Keratinocyte (primary cell): ENCODE measurements around the gene AP2A1. TPM values are rescaled to one million over a fixed set of nuclear protein-coding genes. Genes with fewer than 3 reads are reported as not detected.

Experiments used
- DNase-seq: peaks from one replicate; pipeline ENCODE4 v3.0.0-alpha.2; 2011; ENCODE audit warnings: low read depth, missing footprints, low spot score
- FAIRE-seq: peaks from 2 replicates; lab custom pipeline; 2011; peaks lifted over from hg19 to GRCh38; lab: Jason Lieb, UNC
- H2AFZ ChIP-seq: 2 replicates; pipeline ENCODE4 v1.6.0; 2012; ENCODE audit warnings: low read length, control low read depth, inconsistent platforms; ENCODE audit not compliant: control insufficient read depth
- H3K27ac ChIP-seq: 2 replicates; pipeline ENCODE4 v1.5.1; 2011; ENCODE audit warnings: low read length; ENCODE audit not compliant: control insufficient read depth, insufficient read depth
- H3K27me3 ChIP-seq: 3 replicates; pipeline ENCODE4 v1.6.0; 2011; ENCODE audit warnings: low read length; ENCODE audit not compliant: control insufficient read depth, insufficient read depth; ENCODE audit errors: extremely low read depth
- H3K36me3 ChIP-seq, 2 experiments: 2 replicates in 1 of 2; 3 replicates in 1 of 2; pipeline ENCODE4 v1.5.1; 2011; ENCODE audit warnings: low read length in 2 of 2, mild to moderate bottlenecking in 1 of 2; ENCODE audit not compliant: control insufficient read depth in 2 of 2, insufficient read depth in 2 of 2; ENCODE audit errors: extremely low read depth in 1 of 2
- H3K4me1 ChIP-seq: 3 replicates; pipeline ENCODE4 v1.5.1; 2011; ENCODE audit warnings: low read length; ENCODE audit not compliant: control insufficient read depth, insufficient read depth; ENCODE audit errors: extremely low read depth
- H3K4me2 ChIP-seq: 3 replicates; pipeline ENCODE4 v1.6.0; 2011; ENCODE audit warnings: low read depth, low read length; ENCODE audit not compliant: control insufficient read depth, insufficient read depth; ENCODE audit errors: extremely low read depth
- H3K4me3 ChIP-seq, 3 experiments: fragments of 200-600 bp in 1 of 3; sonication (generic) in 1 of 3; 2 replicates in 2 of 3; 3 replicates in 1 of 3; pipeline ENCODE4 v1.5.1; 2011 to 2016; ENCODE audit warnings: low read length in 3 of 3, mild to moderate bottlenecking in 3 of 3, control low read depth in 2 of 3, inconsistent platforms in 1 of 3, low read depth in 1 of 3, mixed read lengths in 1 of 3, mixed run types in 1 of 3, moderate library complexity in 1 of 3; ENCODE audit not compliant: control insufficient read depth in 2 of 3, insufficient read depth in 2 of 3; ENCODE audit errors: extremely low read depth in 1 of 3
- H3K79me2 ChIP-seq: 2 replicates; pipeline ENCODE4 v1.6.0; 2012; ENCODE audit warnings: low read length; ENCODE audit not compliant: control insufficient read depth, insufficient read depth
- H3K9ac ChIP-seq: 3 replicates; pipeline ENCODE4 v1.6.0; 2011; ENCODE audit warnings: low read length; ENCODE audit not compliant: control insufficient read depth, insufficient read depth; ENCODE audit errors: extremely low read depth
- H3K9me1 ChIP-seq: 3 replicates; pipeline ENCODE4 v1.6.0; 2011; ENCODE audit warnings: low read length; ENCODE audit not compliant: control insufficient read depth, insufficient read depth; ENCODE audit errors: extremely low read depth
- H3K9me3 ChIP-seq: 2 replicates; pipeline ENCODE4 v1.5.1; 2012; ENCODE audit warnings: low read depth, low read length; ENCODE audit not compliant: control insufficient read depth
- H4K20me1 ChIP-seq: 3 replicates; pipeline ENCODE4 v1.6.0; 2011; ENCODE audit warnings: low read length; ENCODE audit not compliant: control insufficient read depth, insufficient read depth; ENCODE audit errors: extremely low read depth
- EZH2 ChIP-seq: IDR thresholded peaks from one replicate; pipeline ENCODE4 v1.6.1; 2012; ENCODE audit warnings: inconsistent platforms, mild to moderate bottlenecking, low read length, moderate library complexity
- dilution Hi-C: fragments of 300-500 bp; cut with MboI; formaldehyde crosslinking; loops from one replicate; pipeline ENCODE4 v1.7.0; 2020; ENCODE audit warnings: low sequenced_read_pairs; ENCODE audit not compliant: extremely low pct_ligation_motif_present
- polyA plus RNA-seq, 5 experiments: library from polyadenylated mRNA; depleted of rRNA in 3 of 5; stranded (reverse) in 3 of 5; stranded (forward) in 1 of 5; unstranded in 1 of 5; fragments of >200 nt; gene quantifications; 1 replicate in 1 of 5; 2 replicates in 3 of 5; 3 replicates in 1 of 5; pipeline versions ENCODE4 v1.2.1 to v1.2.3, GENCODE V29; 2011 to 2012; ENCODE audit warnings: missing spikeins in 2 of 5, low read depth in 1 of 5, low replicate concordance in 1 of 5
- TF ChIP-seq, protein P1 (sequence below), 3 experiments: IDR thresholded peaks in 1 of 3; conservative IDR thresholded peaks in 1 of 3; optimal IDR thresholded peaks in 1 of 3; 2 replicates in 2 of 3; 3 replicates in 1 of 3; pipeline versions ENCODE3 to v1.5.1; 2011; ENCODE audit warnings: low read length in 3 of 3, mild to moderate bottlenecking in 3 of 3, moderate library complexity in 2 of 3, control low read depth in 1 of 3, inconsistent platforms in 1 of 3; ENCODE audit not compliant: insufficient read depth in 2 of 3; ENCODE audit errors: extremely low read depth in 1 of 3

AP2A1 gene
- polyA plus RNA-seq, 1 donor (not counting 4 experiments of a cell fraction or from before 2014, with no cell fraction given), result 36.7 TPM

GRCh38 chr19:49770529-49770928 lies 3.7 kb downstream of the AP2A1 start:
- peaks cover 23% of the 10 kb centered on the region for H3K4me1 ChIP-seq
- peaks cover 3 to 6% of the 10 kb centered on the region in 2 experiments for H3K36me3 ChIP-seq
- no peak overlapping the region for H2AFZ ChIP-seq
- peaks cover 4% of the 10 kb centered on the region for H4K20me1 ChIP-seq
- dilution Hi-C loops, result no loop called here
- H3K79me2 ChIP-seq, result peaks cover 61% of the 10 kb centered on the region
- no peaks in the 10 kb centered on the region for H3K9me3 ChIP-seq
- TF ChIP-seq, protein P1, sequence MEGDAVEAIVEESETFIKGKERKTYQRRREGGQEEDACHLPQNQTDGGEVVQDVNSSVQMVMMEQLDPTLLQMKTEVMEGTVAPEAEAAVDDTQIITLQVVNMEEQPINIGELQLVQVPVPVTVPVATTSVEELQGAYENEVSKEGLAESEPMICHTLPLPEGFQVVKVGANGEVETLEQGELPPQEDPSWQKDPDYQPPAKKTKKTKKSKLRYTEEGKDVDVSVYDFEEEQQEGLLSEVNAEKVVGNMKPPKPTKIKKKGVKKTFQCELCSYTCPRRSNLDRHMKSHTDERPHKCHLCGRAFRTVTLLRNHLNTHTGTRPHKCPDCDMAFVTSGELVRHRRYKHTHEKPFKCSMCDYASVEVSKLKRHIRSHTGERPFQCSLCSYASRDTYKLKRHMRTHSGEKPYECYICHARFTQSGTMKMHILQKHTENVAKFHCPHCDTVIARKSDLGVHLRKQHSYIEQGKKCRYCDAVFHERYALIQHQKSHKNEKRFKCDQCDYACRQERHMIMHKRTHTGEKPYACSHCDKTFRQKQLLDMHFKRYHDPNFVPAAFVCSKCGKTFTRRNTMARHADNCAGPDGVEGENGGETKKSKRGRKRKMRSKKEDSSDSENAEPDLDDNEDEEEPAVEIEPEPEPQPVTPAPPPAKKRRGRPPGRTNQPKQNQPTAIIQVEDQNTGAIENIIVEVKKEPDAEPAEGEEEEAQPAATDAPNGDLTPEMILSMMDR (optimal IDR thresholded peaks at IDR 0.05 in 1 of 3, IDR thresholded peaks at IDR 0.05 in 1 of 3, conservative IDR thresholded peaks at IDR 0.05 in 1 of 3; ENCODE audit: extremely low read depth in 1 of 3, insufficient read depth in 2 of 3, low read length in 3 of 3), result no peak
- TF ChIP-seq EZH2, result no peak
- H3K4me2 ChIP-seq, result no peak overlapping the region
- DNase-seq, result no peak
- no peak overlapping the region for H3K9ac ChIP-seq
- H3K9me1 ChIP-seq, result peaks cover 6% of the 10 kb centered on the region
- no peak overlapping the region for H3K27ac ChIP-seq
- H3K27me3 ChIP-seq, result no peaks in the 10 kb centered on the region
- FAIRE-seq, result no peak
- H3K4me3 ChIP-seq, result no peak overlapping the region

DNA sequence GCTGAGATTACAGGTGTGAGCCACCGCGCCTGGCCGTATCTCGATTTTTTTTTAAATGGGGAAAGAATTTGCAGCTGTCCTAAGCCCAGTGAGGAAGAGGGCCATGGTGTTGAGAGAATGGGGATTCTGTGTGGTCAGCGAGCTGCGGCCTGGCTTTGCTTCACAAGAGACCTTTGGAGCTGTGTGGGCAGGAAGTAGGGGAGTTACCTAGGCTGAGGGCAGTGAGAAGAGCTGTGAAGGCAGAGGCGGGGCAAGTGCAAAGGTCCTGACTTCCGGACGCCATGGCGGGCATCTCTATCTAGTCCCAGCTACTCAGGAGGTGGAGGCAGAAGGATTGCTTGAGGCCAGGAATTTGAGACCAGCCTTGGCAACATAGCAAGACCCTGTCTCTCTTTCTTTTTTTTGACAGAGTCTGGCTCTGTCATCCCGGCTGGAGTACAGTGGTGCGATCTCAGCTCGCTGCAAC lies 4.9 kb downstream of the AP2A1 start:
- no peak for FAIRE-seq
- no peak for DNase-seq
- no peak for TF ChIP-seq EZH2
- TF ChIP-seq, protein P1 (optimal IDR thresholded peaks at IDR 0.05 in 1 of 3, IDR thresholded peaks at IDR 0.05 in 1 of 3, conservative IDR thresholded peaks at IDR 0.05 in 1 of 3; ENCODE audit: extremely low read depth in 1 of 3, insufficient read depth in 2 of 3, low read length in 3 of 3), result no peak
- H3K4me3 ChIP-seq, result no peak overlapping the region
- peaks cover 18% of the 10 kb centered on the region for H3K4me1 ChIP-seq
- peaks cover 9% of the 10 kb centered on the region for H4K20me1 ChIP-seq
- H3K27me3 ChIP-seq, result no peaks in the 10 kb centered on the region
- H3K36me3 ChIP-seq, result peaks cover 5 to 10% of the 10 kb centered on the region in 2 experiments
- no peaks in the 10 kb centered on the region for H3K9me3 ChIP-seq
- no peak overlapping the region for H2AFZ ChIP-seq
- dilution Hi-C loops, result no loop called here
- no peak overlapping the region for H3K4me2 ChIP-seq
- no peak overlapping the region for H3K27ac ChIP-seq
- H3K9me1 ChIP-seq, result peaks cover 6% of the 10 kb centered on the region
- peaks cover 71% of the 10 kb centered on the region for H3K79me2 ChIP-seq
- H3K9ac ChIP-seq, result no peak overlapping the region
